HG02852 (cell line): ENCODE results near the gene PTPRM.

Experiments used
- ATAC-seq: cut with Tn5 transposase; IDR thresholded peaks from one replicate; pipeline ENCODE4 v1.9.1; 2021; ENCODE audit warnings: mild to moderate bottlenecking, moderate library complexity; ENCODE audit not compliant: unreplicated experiment

Gene PTPRM

DNA sequence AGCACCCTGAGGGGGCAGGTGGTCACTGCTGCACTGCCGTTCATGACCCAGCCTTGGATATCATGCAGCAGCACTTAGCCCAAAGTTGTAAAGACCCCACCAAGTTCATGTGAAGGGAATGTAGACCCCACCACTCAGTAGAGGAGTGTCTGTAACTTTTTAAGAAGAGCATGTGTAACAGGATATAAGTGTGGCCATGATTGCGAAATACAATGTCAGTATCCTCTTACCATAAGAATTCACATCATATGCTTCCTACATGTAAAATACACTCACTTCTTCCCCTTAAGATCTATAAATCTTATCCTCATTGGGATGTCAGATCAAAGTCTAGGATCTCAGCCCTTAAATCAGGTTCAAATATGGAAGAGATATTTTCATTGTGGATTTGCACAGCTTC, 276.9 kb downstream of the PTPRM start:
- ATAC-seq: no peak

DNA sequence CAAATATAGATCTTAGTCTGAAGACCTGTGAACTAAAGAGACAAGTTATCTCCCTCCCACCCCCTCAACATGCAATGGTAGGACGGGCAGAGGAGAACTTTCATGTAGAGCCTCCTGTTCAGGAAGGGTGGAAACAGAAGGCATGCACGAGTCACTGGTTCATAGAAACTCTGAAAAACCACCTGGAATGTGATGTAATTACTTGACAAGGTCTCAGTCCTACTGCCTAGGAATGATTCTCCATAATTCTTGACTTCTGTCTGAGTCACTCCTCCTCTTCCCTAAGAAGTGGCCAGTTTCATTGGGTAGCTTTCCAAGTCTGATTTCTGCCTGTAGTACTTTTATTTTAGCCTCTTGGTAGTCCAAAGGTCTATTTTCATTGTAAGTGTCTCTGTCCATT, 277.3 kb downstream of the PTPRM start:
- no peak for ATAC-seq

DNA sequence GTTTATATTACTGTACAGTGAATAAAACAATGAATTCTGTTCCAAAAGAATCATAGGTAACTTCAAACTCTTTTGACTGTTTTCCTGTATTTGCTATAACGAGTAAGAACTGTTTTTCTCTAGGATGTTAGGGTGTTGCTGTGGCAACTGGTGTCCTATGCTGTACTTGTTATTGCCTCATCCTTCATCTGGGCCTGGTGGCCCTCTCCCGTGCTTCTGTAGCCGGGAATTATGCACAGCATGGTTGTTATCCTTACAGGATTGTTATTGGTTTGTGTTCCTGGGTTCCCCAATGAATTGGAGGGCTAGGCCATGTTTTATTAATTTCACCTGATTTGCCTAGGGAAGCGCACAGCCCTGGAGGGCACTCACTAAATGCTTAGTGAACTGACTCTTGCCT, 279.2 kb downstream of the PTPRM start:
- no peak for ATAC-seq

DNA sequence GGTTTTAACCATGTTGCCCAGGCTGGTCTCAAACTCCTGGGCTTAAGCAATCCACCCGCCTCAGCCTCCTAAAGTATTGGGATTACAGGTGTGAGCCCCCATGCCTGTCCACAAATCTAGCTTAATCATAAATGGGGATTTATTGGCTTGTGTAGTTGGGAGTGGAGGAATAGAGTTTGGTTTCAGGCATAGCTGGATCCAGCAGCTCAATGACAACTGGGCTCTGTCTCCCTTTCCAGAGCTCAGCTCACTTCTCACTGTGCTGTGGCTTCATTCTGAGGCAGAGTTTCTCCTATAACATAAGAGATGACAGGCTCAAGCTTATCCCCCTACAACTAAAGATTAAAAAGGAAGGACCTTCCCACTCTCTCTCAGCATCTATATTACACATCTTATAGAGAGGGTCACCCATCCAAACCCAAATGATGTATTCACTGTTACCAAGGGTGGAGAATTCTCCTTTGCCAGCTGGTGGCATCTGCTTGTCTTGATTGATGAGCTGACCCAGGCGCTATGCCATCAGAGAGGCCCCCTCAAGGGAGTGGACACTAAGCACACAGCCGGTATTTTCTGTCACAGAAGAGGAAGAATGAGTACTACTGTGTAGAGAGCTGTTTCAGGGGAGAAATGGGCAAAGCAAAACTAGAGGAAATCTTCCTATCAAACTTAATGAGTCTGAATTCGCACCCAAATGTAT, 280.4 kb downstream of the PTPRM start:
- no peak for ATAC-seq

DNA sequence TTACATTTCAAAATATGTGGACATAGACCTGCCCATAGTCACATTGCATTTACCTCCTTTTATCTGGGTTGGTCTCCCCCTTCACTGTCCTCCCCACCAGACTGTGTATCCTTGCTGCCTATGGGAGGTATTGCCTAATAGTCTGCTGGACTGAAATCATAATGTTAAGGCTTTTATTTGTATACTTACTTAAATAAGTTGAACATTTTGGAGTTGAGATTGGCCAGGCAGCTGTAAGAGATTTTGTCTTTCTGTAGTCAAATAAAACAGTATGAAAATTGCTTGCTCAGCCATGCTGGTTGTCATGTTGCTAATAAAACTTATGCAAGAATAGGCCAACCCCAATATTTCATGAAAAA, 280.9 kb downstream of the PTPRM start:
- no peak for ATAC-seq

DNA sequence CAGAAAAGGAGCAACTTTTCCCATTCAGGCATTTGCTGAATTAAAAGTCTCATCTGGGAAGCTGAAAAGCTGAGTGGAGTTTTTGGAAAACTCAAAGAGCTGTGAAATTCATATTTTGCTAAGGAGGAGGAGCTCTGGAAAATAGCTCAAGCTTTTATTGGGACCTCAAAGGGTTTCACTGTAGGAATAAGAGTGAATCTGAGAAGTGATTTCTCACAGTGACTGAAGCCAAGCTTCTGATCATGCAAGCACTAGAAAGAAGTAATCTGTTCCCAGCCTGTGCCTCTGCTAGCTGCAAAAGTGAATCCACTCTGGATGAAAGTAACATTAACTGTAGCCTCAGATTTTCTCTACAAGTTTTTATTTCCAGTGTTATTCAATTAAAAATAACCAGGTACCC, 283.3 kb downstream of the PTPRM start:
- ATAC-seq: no peak

DNA sequence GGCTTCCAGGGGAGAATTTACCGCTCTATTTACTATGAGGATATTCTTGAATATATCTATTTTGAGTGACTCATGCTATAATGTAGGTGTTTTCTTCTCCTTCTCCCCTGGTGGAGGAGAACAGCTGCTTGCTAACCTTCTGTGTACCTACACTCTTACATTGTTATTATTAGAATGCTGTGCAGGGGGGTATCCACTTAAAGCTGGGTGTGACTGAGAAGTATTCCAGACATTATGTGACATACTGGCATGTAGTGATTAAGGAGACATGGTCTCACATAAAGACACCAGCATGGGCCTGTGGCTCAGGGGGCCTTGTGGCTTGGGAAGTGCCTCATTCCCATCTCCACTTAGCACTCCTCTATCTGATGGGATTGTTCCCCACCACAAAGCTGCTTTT, 287.9 kb downstream of the PTPRM start:
- no peak for ATAC-seq

DNA sequence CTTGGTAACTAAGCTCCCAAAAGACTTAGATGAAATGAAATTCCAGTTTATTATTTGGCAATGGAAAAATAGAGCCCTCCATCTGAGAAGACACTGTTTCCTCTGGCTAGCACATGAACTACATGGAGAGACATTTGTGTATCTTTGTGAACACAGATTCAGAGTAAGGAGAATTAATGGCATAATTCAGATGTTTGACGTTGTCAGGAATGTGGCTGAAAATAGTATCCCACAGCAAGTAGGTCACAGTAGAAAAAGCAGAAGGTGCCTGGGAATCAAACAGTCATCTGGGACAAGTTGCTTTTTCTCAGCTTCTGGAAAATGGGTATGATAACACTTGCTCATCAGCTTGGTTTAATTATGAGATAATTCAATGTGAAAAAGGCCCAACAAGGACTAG, 288.6 kb downstream of the PTPRM start:
- ATAC-seq: no peak

DNA sequence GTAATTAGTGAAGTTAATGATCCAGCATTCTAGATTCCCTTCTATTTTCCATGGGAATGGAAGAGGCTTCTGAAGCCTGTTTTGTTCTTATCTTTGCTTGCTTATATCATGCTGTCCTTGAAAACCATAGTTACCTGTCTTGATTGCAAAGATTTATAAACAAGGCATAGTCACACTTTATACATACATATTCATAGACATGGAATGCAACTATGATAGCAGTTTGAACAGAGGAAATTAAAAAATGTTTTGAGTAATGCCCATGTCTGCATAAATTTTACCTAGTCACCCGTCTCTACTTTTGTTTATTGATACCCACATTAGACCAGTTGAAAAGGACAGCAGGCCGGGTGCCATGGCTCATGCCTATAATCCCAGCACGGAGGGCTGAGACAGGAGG, 289.0 kb downstream of the PTPRM start:
- no peak for ATAC-seq

DNA sequence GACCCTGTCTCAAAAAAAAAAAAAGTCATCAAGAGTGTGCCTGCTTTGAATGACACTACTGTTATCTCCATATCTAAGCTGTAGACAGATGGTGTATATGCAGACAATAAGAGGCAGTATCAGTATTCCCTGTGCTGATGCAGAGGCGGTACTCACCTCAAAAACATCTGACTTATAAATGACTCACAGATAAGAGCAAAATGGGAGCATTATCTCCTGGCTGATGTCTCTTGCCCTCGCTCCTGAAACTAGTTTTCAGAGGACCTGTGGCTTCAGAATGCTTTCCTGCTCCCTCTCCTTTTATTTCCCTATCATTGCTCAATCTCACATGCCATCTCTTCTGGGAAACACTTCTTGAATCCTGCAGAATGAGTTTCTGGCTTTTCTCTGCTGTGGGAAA, 289.6 kb downstream of the PTPRM start:
- no peak for ATAC-seq

DNA sequence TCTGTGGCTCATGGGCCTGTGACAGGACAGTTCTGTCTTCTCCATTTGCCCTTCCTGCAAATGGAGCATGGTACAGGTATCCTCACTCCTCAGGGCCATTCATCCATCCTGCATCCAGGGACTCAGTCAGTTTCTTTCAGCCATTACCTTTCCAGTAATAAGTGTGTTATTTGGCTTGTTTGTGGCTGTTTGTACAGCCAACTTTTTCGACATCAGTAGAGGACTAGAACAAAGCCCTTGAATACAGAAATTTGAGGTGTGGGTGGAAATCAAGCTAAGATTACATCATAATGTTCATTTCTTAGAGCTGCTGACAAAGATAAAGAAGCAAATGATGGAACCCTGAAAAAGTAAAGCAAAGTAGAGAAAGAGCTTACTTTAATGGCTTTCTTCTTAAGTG, 290.4 kb downstream of the PTPRM start:
- ATAC-seq: no peak

DNA sequence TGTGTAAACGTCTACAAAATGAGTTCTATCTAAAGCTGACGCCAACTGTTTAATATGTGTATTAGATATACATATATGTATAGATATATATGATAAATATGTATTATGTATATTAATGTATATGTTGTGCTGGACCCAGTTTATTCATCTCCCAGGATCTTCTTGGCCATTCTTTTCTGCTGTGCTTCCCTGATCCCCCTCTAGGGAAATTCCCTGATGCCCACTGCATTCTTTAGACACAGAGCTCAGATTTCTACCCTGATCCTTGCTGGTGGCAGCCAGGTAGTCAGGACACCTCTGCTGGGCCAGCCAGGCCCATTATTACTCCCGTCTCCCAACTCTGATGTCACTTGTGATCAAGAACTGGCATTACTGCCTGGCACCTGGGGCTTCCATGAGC, 292.0 kb downstream of the PTPRM start:
- ATAC-seq: no peak

DNA sequence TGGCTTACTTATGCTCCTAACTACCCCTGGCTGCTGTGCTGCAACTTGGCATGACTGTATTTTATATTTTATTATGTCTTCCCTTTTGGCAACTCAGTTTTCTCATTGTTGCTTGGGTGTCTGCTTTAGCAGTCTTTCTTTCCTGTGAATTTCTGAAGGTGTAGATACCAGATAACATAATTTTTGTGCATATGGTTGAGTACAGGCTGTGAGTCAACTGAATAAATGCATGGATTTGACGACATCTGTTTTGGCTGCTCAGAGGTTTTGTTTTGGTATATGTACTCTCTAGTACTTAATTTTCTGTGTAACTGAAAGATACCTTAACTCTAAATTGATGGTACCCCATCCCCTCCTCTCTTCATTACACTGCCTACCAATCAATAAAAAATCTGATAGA, 303.1 kb downstream of the PTPRM start:
- no peak for ATAC-seq

DNA sequence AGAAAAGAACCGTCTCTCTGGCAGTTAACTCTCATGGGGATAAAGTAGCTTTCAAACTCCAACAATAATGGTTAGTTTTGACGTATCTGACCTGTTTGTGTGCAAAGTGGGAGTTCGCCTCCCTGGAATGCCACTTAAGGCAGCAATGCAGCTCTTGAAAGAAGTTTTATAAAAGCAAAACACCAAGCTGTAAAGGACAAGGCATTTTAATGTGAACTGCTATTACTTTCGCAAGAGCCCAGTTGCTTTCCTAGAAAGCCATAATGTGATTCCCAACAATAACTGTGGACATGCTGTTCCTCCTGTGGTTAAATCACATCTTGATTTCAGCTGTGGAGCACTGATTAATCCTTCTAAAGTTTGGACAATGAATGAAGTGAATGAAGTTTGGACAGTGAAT, 303.7 kb downstream of the PTPRM start:
- ATAC-seq: no peak

DNA sequence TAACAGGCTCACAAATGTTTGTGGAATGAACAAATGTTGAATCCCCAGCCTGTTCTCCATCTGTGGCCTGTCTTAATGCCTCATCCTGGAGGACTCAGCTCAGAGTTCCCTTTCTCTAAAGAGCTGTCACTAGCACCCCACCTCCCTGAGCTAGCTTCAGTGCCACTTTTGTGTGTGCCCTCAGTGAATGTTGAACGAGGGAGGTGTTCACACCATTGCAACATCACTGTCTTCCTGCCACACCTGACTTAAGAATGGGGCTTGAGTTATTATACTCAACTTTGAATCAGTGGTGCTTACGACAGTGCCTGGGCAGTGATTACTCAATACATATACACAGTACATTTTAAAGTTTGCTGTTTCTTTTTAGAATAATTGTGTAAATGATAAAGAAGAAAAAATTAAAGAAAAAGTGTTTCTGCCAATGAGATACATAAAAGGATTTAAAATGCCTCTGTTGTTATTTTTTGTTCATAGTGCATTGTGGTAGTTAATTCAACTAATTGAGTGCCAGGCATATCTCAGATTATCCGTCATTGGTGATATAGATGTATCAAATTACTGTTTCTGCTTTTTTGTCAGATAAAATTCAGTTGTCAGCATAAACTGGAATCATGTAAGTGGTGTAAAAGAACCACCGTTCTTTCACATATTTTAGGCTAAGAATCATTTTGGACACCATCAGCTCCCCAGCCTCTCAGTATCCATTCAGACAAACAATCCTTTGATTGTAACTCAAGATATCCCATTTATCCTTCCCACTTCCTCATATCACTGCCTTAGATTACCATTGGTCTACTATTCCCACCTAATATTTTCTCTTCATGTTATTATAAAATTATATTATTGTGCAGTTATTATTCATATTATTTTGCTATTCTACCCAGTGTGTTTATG, 304.7 kb downstream of the PTPRM start:
- ATAC-seq: no peak

DNA sequence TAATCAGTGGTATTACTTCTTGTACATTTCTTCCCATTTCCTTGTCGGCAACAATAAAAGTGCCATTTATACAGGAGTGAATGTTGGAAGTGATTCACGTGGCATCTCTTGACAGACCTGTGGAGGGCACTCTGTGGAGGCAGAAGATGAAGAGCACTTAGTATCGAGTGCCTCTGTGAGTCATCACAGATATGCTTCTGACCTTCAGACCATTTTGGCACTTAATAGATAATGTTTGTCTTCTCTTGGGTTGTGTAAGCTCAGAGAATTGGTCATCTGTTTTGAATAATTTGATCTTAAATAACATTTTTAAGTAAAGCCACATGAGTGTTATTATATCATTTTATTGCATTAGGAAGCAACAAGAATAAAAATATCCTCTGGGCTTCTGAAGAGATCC, 305.5 kb downstream of the PTPRM start:
- ATAC-seq: no peak

DNA sequence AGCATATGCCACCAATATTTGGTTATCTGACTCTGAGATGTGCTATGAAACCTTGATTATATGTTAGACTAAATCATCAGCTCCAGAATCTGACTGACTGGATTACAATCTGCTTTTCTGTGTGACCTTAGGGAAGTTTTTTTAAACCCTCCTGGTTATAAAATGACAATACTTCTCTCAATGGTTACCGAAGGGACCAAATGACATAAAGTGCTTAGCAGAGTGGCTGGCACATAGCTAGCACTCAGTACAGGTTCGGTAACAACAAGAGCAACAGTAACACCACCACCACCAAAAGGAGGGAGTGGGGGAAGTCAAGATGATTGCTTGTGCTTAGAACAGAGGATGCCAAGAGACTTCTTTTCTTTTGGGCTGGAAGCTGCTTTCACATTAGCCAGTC, 306.2 kb downstream of the PTPRM start:
- no peak for ATAC-seq

DNA sequence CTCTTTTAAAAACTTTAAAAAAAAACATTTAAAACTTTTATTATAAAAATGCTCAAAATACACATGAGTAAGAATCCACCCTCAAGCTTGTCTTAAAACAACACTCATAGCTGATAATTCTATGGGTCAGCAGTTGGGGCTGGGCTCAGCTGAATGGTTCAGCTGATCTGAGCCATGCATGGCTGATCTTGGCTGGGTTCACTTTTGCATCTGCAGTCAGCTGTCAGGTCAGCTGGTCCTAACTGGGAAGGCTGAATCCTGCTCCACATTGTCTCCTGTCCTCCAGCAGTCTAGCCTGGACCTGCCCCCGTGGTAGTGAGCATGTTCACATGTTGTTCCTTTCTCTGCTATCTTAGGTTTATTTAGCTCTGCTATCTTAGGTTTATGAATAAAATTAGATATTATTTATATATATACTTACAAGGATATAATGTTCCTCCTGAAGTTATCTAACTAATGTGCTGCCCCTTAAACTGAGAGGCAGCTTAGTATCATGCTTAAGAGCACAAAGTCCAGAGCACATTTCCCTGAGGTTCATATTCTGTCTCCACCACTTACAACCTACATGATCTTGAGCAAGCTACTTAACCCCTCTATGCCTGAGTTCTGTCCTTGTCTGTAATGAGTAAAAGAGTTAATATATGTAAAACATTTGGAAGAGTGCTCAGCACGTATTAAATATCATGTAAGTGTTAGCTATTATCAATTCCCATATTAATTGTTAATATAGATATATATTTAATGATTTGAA, 309.4 kb downstream of the PTPRM start:
- no peak for ATAC-seq

DNA sequence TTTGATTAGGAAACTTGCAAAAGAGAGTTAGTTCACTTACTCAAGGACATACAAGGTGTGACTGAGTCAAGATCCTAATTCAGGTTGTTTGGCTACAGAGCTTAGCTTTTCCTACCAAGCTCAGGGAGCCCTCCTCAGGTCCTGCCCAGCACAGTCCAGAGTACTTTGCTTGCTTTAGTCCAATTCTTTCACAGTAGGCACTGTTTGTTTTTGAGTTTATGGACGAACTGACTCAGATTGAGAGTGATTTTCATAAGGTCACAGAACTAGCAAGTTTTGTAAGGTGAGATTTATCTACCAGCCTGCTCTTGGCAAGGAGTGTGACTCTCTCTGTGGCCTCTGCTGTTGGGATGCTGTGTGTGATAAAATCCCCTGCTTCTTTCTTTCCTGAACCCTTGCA, 310.5 kb downstream of the PTPRM start:
- no peak for ATAC-seq

DNA sequence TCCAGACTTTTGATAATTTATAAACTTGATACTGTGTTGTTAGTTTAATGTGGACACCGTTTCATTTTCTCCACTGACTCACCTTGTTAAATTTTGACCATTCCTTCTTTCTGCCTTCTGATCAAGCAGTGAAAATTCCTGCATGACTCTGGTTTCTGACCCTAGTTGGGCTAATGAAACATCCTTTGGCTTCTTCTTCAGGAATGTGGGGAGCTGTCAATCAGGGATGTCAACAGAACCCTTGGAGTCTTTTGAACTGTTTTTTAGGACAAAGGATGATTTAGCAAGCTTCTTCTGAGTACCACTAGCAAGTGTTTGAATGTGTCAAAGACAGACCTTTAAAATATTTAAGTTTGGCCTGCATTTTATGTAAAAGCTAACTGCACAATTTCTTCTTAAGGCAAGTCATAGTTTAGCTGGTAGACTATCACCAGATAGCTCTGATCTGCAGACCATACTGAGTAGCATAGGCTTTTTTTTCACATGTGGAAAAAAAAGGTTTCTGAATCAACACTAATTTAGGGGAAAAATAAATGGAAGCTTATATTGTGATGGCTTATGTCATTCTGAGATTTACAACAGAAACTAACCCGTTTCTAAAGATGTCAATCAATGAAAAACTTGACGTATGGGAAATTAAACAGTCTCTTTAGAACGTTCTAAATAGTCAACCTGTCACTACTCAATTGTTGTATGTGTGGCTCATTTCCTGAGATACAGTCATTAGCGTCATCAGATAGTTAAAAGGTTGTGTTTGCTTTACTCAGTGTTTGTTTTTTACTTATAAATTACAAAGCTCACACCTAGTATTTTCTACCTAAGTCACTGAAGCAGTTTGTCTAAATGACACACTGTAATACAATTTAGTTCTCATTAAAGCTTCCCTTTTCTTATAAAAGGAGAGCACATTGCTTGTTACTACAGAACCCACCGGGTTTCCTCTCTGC, 311.4 kb downstream of the PTPRM start:
- no peak for ATAC-seq

DNA sequence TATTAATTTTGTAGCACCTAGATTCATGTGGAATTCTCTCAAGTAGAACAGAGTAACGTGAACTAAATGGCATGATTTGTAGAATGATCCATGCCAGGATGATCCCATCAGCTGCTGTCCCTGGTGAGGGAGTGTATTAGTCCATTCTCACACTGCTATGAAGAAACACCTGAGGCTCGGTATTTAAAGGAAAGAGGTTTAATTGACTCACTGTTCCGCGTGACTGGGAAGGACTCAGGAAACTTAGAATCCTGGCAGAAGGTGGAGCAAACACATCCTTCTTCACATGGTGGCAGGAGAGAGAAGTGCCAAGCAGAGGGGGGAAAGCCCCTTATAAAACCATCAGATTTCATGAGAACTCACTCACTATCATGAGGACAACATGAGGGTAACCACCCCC, 312.6 kb downstream of the PTPRM start:
- ATAC-seq: no peak
